Measurements from ENCODE around the gene DES. TPM values are rescaled to one million over a fixed set of nuclear protein-coding genes. Genes with fewer than 3 reads are reported as not detected.

Gene DES
- total and polyA plus RNA-seq, 9 of the 15 experiments (the other 6 are each of a cell fraction or from before 2014, with no cell fraction given) = 2.5 to 58.9 (median 21.9) TPM

DNA sequence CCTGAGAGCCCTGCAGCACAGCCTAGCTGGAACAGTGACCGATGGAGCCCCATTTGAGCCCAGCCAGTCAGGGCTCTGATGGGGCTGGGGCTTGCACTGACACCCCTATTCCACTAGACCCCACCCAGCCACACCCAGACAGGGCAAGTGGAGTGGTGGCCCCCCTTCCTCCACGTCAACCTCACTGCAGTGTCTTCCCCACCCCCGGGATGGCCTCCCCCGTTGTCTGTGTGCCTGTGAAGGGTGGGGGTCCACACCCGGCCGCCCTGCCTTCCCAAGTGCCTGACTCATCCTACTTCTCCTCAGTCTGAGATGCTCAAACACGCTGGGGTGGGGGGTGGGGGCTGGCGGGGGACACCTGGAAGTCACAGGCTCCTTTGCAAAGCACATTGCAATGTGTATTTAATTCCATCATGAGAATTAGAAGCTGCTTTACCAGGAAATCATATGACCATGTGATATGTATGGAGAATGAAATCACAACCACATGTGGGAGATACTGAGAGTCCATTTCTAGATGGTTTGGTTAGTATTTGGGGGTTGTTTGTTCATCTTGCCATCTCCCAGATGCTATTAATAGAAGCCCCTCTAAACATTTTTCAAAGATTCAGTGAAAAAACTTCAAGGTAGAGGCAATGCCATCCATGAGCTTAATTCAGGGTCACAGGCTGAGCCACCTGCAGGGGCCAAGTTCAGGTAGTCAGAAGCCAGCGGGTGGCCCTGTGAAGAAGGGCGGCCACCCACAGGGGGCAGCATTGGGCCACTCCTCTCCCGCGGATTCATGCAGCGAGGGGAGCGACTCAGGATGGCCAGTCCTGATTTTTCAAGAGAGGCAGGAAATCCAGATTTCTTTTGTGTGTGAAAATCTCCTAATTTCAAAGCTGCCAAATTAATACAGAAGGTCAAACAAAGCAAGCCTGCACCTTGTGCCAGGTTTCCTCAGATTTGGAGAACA, 57.8 kb downstream of the DES start (continued):
- TF ChIP-seq RHOXF2B (CRISPR knock-in tag; conservative IDR thresholded peaks at IDR 0.05) (no peak), NCOA2 (IDR thresholded peaks at IDR 0.05; ENCODE audit: partially characterized antibody in 2 of 2) (no peak), GABPA (tag; conservative IDR thresholded peaks at IDR 0.05; ENCODE audit: low read depth) (no peak), SMAD2 (IDR thresholded peaks at IDR 0.05; ENCODE audit: low read depth, low read length) (no peak), DIDO1 (tag; IDR thresholded peaks at IDR 0.05; ENCODE audit: low read depth) (no peak)
- TF ChIP-seq, protein P1, sequence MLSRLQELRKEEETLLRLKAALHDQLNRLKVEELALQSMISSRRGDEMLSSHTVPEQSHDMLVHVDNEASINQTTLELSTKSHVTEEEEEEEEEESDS (CRISPR knock-in tag; IDR thresholded peaks at IDR 0.05) = no peak
- TF ChIP-seq, protein P2, sequence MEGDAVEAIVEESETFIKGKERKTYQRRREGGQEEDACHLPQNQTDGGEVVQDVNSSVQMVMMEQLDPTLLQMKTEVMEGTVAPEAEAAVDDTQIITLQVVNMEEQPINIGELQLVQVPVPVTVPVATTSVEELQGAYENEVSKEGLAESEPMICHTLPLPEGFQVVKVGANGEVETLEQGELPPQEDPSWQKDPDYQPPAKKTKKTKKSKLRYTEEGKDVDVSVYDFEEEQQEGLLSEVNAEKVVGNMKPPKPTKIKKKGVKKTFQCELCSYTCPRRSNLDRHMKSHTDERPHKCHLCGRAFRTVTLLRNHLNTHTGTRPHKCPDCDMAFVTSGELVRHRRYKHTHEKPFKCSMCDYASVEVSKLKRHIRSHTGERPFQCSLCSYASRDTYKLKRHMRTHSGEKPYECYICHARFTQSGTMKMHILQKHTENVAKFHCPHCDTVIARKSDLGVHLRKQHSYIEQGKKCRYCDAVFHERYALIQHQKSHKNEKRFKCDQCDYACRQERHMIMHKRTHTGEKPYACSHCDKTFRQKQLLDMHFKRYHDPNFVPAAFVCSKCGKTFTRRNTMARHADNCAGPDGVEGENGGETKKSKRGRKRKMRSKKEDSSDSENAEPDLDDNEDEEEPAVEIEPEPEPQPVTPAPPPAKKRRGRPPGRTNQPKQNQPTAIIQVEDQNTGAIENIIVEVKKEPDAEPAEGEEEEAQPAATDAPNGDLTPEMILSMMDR (IDR thresholded peaks at IDR 0.05 in 2 of 3, conservative IDR thresholded peaks at IDR 0.05 in 1 of 3; ENCODE audit: insufficient read depth in 2 of 3, low read depth in 1 of 3, low read length in 3 of 3) = peak; percentile 81 to 92 (median 87)
- TF ChIP-seq, protein P3, sequence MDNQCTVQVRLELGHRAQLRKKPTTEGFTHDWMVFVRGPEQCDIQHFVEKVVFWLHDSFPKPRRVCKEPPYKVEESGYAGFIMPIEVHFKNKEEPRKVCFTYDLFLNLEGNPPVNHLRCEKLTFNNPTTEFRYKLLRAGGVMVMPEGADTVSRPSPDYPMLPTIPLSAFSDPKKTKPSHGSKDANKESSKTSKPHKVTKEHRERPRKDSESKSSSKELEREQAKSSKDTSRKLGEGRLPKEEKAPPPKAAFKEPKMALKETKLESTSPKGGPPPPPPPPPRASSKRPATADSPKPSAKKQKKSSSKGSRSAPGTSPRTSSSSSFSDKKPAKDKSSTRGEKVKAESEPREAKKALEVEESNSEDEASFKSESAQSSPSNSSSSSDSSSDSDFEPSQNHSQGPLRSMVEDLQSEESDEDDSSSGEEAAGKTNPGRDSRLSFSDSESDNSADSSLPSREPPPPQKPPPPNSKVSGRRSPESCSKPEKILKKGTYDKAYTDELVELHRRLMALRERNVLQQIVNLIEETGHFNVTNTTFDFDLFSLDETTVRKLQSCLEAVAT (IDR thresholded peaks at IDR 0.05) = no peak
- TF ChIP-seq, protein P4, sequence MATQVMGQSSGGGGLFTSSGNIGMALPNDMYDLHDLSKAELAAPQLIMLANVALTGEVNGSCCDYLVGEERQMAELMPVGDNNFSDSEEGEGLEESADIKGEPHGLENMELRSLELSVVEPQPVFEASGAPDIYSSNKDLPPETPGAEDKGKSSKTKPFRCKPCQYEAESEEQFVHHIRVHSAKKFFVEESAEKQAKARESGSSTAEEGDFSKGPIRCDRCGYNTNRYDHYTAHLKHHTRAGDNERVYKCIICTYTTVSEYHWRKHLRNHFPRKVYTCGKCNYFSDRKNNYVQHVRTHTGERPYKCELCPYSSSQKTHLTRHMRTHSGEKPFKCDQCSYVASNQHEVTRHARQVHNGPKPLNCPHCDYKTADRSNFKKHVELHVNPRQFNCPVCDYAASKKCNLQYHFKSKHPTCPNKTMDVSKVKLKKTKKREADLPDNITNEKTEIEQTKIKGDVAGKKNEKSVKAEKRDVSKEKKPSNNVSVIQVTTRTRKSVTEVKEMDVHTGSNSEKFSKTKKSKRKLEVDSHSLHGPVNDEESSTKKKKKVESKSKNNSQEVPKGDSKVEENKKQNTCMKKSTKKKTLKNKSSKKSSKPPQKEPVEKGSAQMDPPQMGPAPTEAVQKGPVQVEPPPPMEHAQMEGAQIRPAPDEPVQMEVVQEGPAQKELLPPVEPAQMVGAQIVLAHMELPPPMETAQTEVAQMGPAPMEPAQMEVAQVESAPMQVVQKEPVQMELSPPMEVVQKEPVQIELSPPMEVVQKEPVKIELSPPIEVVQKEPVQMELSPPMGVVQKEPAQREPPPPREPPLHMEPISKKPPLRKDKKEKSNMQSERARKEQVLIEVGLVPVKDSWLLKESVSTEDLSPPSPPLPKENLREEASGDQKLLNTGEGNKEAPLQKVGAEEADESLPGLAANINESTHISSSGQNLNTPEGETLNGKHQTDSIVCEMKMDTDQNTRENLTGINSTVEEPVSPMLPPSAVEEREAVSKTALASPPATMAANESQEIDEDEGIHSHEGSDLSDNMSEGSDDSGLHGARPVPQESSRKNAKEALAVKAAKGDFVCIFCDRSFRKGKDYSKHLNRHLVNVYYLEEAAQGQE (IDR thresholded peaks at IDR 0.05; ENCODE audit: borderline replicate concordance) = peak; percentile 81
- TF ChIP-seq, protein P4 (CRISPR knock-in tag; IDR thresholded peaks at IDR 0.05; ENCODE audit: low read depth) = no peak
- TF ChIP-seq, protein P5, sequence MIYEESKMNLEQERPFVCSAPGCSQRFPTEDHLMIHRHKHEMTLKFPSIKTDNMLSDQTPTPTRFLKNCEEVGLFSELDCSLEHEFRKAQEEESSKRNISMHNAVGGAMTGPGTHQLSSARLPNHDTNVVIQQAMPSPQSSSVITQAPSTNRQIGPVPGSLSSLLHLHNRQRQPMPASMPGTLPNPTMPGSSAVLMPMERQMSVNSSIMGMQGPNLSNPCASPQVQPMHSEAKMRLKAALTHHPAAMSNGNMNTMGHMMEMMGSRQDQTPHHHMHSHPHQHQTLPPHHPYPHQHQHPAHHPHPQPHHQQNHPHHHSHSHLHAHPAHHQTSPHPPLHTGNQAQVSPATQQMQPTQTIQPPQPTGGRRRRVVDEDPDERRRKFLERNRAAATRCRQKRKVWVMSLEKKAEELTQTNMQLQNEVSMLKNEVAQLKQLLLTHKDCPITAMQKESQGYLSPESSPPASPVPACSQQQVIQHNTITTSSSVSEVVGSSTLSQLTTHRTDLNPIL (CRISPR knock-in tag; IDR thresholded peaks at IDR 0.05) = no peak
- TF ChIP-seq, protein P6, sequence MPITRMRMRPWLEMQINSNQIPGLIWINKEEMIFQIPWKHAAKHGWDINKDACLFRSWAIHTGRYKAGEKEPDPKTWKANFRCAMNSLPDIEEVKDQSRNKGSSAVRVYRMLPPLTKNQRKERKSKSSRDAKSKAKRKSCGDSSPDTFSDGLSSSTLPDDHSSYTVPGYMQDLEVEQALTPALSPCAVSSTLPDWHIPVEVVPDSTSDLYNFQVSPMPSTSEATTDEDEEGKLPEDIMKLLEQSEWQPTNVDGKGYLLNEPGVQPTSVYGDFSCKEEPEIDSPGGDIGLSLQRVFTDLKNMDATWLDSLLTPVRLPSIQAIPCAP (CRISPR knock-in tag; IDR thresholded peaks at IDR 0.05; ENCODE audit: borderline replicate concordance) = no peak

Measured in K562 (cell line).